ENCODE data around the gene PCOLCE2. TPM values are rescaled to one million over a fixed set of nuclear protein-coding genes. Genes with fewer than 3 reads are reported as not detected.

PCOLCE2 gene
- total RNA-seq, 4 donors from 2014 or later = 3.2 to 13.3 (median 6.7) TPM

- no peak for DNase-seq (ENCODE audit: low spot score in 2 of 2)
- H3K27me3 ChIP-seq = no peaks in the 10 kb centered on the region
- TF ChIP-seq POLR2A (IDR thresholded peaks at IDR 0.05) (no peak), EP300 (IDR thresholded peaks at IDR 0.05) (no peak), POLR2AphosphoS5 (IDR thresholded peaks at IDR 0.05) (no peak), CTCF (IDR thresholded peaks at IDR 0.05) (no peak)
- peaks cover 5% of the 10 kb centered on the region for H3K4me1 ChIP-seq
- WGBS = 86% methylated on average over 2 of the region's 2 CpGs
- H3K4me3 ChIP-seq = no peak overlapping the region
- H3K36me3 ChIP-seq = no peaks in the 10 kb centered on the region
- H3K9me3 ChIP-seq = no peaks in the 10 kb centered on the region
- no peak overlapping the region for H3K27ac ChIP-seq
Observed at GRCh38 chr3:142902356-142902755, 13.5 kb upstream of the PCOLCE2 start.

GRCh38 chr3:142898346-142899213, 9.7 kb upstream of the PCOLCE2 start:
- TF ChIP-seq EP300 (IDR thresholded peaks at IDR 0.05) = no peak
- TF ChIP-seq POLR2AphosphoS5 (IDR thresholded peaks at IDR 0.05) = no peak
- no peak for TF ChIP-seq CTCF (IDR thresholded peaks at IDR 0.05)
- no peak for TF ChIP-seq POLR2A (IDR thresholded peaks at IDR 0.05)
- H3K9me3 ChIP-seq = no peaks in the 10 kb centered on the region
- H3K4me3 ChIP-seq = no peak overlapping the region
- no peaks in the 10 kb centered on the region for H3K4me1 ChIP-seq
- WGBS = 84% methylated on average over 3 of the region's 3 CpGs
- no peaks in the 10 kb centered on the region for H3K36me3 ChIP-seq
- peaks cover 2% of the 10 kb centered on the region for H3K27me3 ChIP-seq
- no peak overlapping the region for H3K27ac ChIP-seq
- no peak for DNase-seq (ENCODE audit: low spot score in 2 of 2)

- TF ChIP-seq POLR2A (IDR thresholded peaks at IDR 0.05) = no peak
- no peak for TF ChIP-seq CTCF (IDR thresholded peaks at IDR 0.05)
- no peak for TF ChIP-seq POLR2AphosphoS5 (IDR thresholded peaks at IDR 0.05)
- TF ChIP-seq EP300 (IDR thresholded peaks at IDR 0.05) = no peak
- no peaks in the 10 kb centered on the region for H3K4me1 ChIP-seq
- no peaks in the 10 kb centered on the region for H3K9me3 ChIP-seq
- no peaks in the 10 kb centered on the region for H3K36me3 ChIP-seq
- DNase-seq (ENCODE audit: low spot score in 2 of 2) = no peak
- H3K4me3 ChIP-seq = no peak overlapping the region
- H3K27me3 ChIP-seq = peaks cover 2% of the 10 kb centered on the region
- H3K27ac ChIP-seq = no peak overlapping the region
- whole genome bisulfite sequencing = 44% methylated on average over 2 of the region's 2 CpGs
Observed at GRCh38 chr3:142897807-142898206, 8.9 kb upstream of the PCOLCE2 start.

- H3K4me3 ChIP-seq = no peak overlapping the region
- WGBS = 64% methylated on average over 1 of the region's 1 CpG
- no peak overlapping the region for H3K27ac ChIP-seq
- DNase-seq (ENCODE audit: low spot score in 2 of 2) = no peak
- no peaks in the 10 kb centered on the region for H3K36me3 ChIP-seq
- peaks cover 2% of the 10 kb centered on the region for H3K27me3 ChIP-seq
- TF ChIP-seq CTCF (IDR thresholded peaks at IDR 0.05) (no peak), EP300 (IDR thresholded peaks at IDR 0.05) (no peak), POLR2AphosphoS5 (IDR thresholded peaks at IDR 0.05) (no peak), POLR2A (IDR thresholded peaks at IDR 0.05) (no peak)
- H3K9me3 ChIP-seq = no peaks in the 10 kb centered on the region
- no peaks in the 10 kb centered on the region for H3K4me1 ChIP-seq
Observed at GRCh38 chr3:142896996-142897395, 8.1 kb upstream of the PCOLCE2 start.

- no peak for DNase-seq (ENCODE audit: low spot score in 2 of 2)
- WGBS = 88% methylated on average over 9 of the region's 9 CpGs
- Histone ChIP-seq H3K36me3 (no peaks in the 10 kb centered on the region), H3K27me3 (peaks cover 2% of the 10 kb centered on the region), H3K9me3 (no peaks in the 10 kb centered on the region), H3K4me1 (no peaks in the 10 kb centered on the region), H3K4me3 (no peak overlapping the region), H3K27ac (no peak overlapping the region)
- no peak for TF ChIP-seq EP300 (IDR thresholded peaks at IDR 0.05)
- no peak for TF ChIP-seq CTCF (IDR thresholded peaks at IDR 0.05)
- TF ChIP-seq POLR2A (IDR thresholded peaks at IDR 0.05) = no peak
- TF ChIP-seq POLR2AphosphoS5 (IDR thresholded peaks at IDR 0.05) = no peak
Observed at GRCh38 chr3:142896201-142896755, 7.4 kb upstream of the PCOLCE2 start.

Data from suprapubic skin (tissue), 4 donors.